ENCODE results near the gene C1QL2. TPM values are rescaled to one million over a fixed set of nuclear protein-coding genes. Genes with fewer than 3 reads are reported as not detected.

Gene C1QL2
- total RNA-seq, 1 experiment from 2014 or later: not detected

- ATAC-seq: no peak
Observed at GRCh38 chr2:119119076-119119785, 39.3 kb downstream of the C1QL2 start.

More at GRCh38 chr2:119119076-119119785, 39.3 kb downstream of the C1QL2 start:
- H3K9me2 ChIP-seq (ENCODE audit: insufficient read depth): no peaks in the 10 kb centered on the region
- intact Hi-C loops (cut with micrococcal nuclease): no loop called here
- H3K79me2 ChIP-seq (ENCODE audit: insufficient read depth, low read length): no peaks in the 10 kb centered on the region
- H2AFZ ChIP-seq (ENCODE audit: low read depth, low read length, poor library complexity, severe bottlenecking): no peak overlapping the region
- ChIA-PET CTCF (no interaction called here), POLR2A (no interaction called here), RAD21 (ENCODE audit: low non-redundant PET in 1 of 2, low total read pairs in 2 of 2, uncharacterized antibody in 2 of 2, unreplicated experiment in 2 of 2) (no interaction called here)
- H3K27ac ChIP-seq (ENCODE audit: low read depth, low read length): no peak overlapping the region
- H3K9ac ChIP-seq (ENCODE audit: low read length): no peak overlapping the region
- no TSS peak for BruUV-seq (replicated peaks)
- no peak overlapping the region for H3K4me2 ChIP-seq (ENCODE audit: low read length)
- no peaks in the 10 kb centered on the region for H3K36me3 ChIP-seq (ENCODE audit: control insufficient read depth in 1 of 2, insufficient read depth in 2 of 2, low read length in 2 of 2)
- no peak for TF ChIP-seq ZFX (IDR thresholded peaks at IDR 0.05)
- no peak for TF ChIP-seq TCF7L2 (IDR thresholded peaks at IDR 0.05; ENCODE audit: borderline replicate concordance, extremely low read depth, insufficient read depth, insufficient read length)
- TF ChIP-seq SP1 (IDR thresholded peaks at IDR 0.05; ENCODE audit: low read depth): no peak
- no peak for TF ChIP-seq CBX3 (IDR thresholded peaks at IDR 0.05; ENCODE audit: low read depth)
- TF ChIP-seq, protein P1, sequence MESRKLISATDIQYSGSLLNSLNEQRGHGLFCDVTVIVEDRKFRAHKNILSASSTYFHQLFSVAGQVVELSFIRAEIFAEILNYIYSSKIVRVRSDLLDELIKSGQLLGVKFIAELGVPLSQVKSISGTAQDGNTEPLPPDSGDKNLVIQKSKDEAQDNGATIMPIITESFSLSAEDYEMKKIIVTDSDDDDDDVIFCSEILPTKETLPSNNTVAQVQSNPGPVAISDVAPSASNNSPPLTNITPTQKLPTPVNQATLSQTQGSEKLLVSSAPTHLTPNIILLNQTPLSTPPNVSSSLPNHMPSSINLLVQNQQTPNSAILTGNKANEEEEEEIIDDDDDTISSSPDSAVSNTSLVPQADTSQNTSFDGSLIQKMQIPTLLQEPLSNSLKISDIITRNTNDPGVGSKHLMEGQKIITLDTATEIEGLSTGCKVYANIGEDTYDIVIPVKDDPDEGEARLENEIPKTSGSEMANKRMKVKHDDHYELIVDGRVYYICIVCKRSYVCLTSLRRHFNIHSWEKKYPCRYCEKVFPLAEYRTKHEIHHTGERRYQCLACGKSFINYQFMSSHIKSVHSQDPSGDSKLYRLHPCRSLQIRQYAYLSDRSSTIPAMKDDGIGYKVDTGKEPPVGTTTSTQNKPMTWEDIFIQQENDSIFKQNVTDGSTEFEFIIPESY (IDR thresholded peaks at IDR 0.05; ENCODE audit: extremely low read depth, insufficient replicate concordance, low read length): no peak
- no peak for TF ChIP-seq ELF1 (IDR thresholded peaks at IDR 0.05; ENCODE audit: borderline replicate concordance, low read depth)
- TF ChIP-seq EZH2phosphoT487 (IDR thresholded peaks at IDR 0.05; ENCODE audit: borderline replicate concordance): no peak
- no peak for TF ChIP-seq ZNF274 (IDR thresholded peaks at IDR 0.05; ENCODE audit: low read depth, low read length)
- TF ChIP-seq RAD21 (IDR thresholded peaks at IDR 0.05; ENCODE audit: low read depth): no peak
- no peak for DNase-seq (ENCODE audit: low read depth, low spot score)
- H3K4me1 ChIP-seq (ENCODE audit: control insufficient read depth in 1 of 2, insufficient read depth in 2 of 2, low read length in 2 of 2): no peaks in the 10 kb centered on the region
- no peaks in the 10 kb centered on the region for H4K20me1 ChIP-seq (ENCODE audit: insufficient read depth)
- peaks cover 3% of the 10 kb centered on the region; the same call in 1 of the 2 replicates for H3K27me3 ChIP-seq (ENCODE audit: insufficient read depth, low read length)
- no peaks in the 10 kb centered on the region for H3K9me3 ChIP-seq (ENCODE audit: control insufficient read depth in 1 of 2, insufficient read depth in 1 of 2, low read depth in 1 of 2, low read length in 2 of 2)
- no peak overlapping the region for H3K4me3 ChIP-seq (replicated peaks in 1 of 2; ENCODE audit: low read depth in 1 of 2, low read length in 2 of 2)
